Neutrophil (primary cell): ENCODE data around the gene CHST11.

Experiments used
- H3K27ac ChIP-seq: fragments of 200-600 bp; sonication (generic); 2 replicates; pipeline ENCODE4 v1.5.1; 2016; ENCODE audit warnings: mild to moderate bottlenecking, moderate library complexity
- H3K27me3 ChIP-seq: fragments of 200-600 bp; sonication (generic); 2 replicates; pipeline ENCODE4 v1.6.0; 2016; ENCODE audit warnings: mild to moderate bottlenecking
- H3K36me3 ChIP-seq: fragments of 200-600 bp; sonication (generic); 2 replicates; pipeline ENCODE4 v1.5.1; 2017
- H3K4me1 ChIP-seq, 2 experiments: fragments of 200-600 bp in 1 of 2; sonication (generic) in 1 of 2; 1 replicate in 1 of 2; 2 replicates in 1 of 2; pipeline versions ENCODE4 v1.5.1 to v1.6.1; 2013 to 2016; ENCODE audit warnings: low read depth in 1 of 2, low read length in 1 of 2, mild to moderate bottlenecking in 1 of 2, moderate library complexity in 1 of 2; ENCODE audit not compliant: control insufficient read depth in 1 of 2, insufficient read depth in 1 of 2
- H3K4me3 ChIP-seq, 2 experiments: fragments of 200-600 bp in 1 of 2; sonication (generic) in 1 of 2; 1 replicate in 1 of 2; 2 replicates in 1 of 2; pipeline ENCODE4 v1.5.1; 2013 to 2016; ENCODE audit warnings: low read depth in 1 of 2, low read length in 1 of 2, mild to moderate bottlenecking in 1 of 2, moderate library complexity in 1 of 2
- H3K9me3 ChIP-seq: fragments of 200-600 bp; sonication (generic); 2 replicates; pipeline ENCODE4 v1.5.1; 2016
- TF ChIP-seq, protein P1 (sequence below): fragments of 200-600 bp; sonication (generic); IDR thresholded peaks from 2 replicates; pipeline ENCODE4 v1.5.1; 2016; ENCODE audit warnings: antibody characterized with exemption

The CHST11 gene

DNA sequence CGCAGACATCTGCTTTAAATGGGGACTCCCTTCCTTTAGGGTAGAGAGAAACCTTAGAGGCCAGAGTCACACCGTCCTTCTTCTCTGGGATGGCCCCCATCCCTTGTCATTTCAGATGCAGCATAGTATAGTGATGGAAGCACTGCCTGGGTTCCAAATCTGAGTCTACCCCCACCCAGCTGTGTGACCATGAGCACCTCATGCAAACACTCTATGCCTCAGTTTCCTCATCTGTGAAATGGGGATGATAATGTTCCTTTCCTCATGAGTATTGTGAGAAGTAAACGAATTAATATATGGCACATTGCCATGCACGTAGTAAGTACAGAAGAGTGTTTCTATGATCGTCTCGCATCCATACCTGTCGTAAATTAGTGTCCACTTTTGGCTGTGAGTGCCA, 259.4 kb downstream of the CHST11 start:
- Histone ChIP-seq H3K27me3 (no peaks in the 10 kb centered on the region), H3K4me1 (peaks cover 16 to 17% of the 10 kb centered on the region in 2 experiments), H3K36me3 (peaks cover 11% of the 10 kb centered on the region), H3K9me3 (no peaks in the 10 kb centered on the region), H3K4me3 (no peak overlapping the region), H3K27ac (no peak overlapping the region)
- TF ChIP-seq, protein P1, sequence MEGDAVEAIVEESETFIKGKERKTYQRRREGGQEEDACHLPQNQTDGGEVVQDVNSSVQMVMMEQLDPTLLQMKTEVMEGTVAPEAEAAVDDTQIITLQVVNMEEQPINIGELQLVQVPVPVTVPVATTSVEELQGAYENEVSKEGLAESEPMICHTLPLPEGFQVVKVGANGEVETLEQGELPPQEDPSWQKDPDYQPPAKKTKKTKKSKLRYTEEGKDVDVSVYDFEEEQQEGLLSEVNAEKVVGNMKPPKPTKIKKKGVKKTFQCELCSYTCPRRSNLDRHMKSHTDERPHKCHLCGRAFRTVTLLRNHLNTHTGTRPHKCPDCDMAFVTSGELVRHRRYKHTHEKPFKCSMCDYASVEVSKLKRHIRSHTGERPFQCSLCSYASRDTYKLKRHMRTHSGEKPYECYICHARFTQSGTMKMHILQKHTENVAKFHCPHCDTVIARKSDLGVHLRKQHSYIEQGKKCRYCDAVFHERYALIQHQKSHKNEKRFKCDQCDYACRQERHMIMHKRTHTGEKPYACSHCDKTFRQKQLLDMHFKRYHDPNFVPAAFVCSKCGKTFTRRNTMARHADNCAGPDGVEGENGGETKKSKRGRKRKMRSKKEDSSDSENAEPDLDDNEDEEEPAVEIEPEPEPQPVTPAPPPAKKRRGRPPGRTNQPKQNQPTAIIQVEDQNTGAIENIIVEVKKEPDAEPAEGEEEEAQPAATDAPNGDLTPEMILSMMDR: no peak

DNA sequence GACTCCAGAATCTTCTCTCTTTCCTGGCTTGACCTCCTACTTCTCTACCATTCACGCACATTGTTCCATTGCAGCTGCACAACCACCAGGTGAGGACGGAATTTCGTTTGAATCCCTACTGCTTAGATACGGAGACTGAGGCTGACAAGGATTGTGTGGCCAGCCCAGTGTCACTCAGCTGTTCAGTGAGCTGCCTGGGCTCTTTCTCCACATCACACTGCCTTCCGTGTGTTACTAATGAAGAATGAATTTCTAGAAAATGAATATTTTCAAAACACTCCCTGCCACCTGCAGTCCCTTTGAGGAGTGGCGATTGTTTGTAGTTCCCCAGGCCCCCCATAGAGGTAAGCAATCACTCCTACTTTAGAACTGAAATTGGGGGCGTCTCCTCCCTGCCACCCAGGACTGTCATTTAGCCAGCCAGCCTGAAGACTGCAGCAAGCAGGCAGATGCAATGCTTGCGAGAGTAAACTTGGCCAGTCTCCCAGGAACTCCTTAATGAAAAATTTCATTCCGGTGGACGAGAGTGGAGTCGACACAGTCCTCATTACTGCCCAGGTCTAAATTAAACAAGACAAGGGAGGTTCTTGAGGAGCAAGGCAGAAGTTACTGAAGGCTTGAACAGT, 261.7 kb downstream of the CHST11 start:
- H3K27ac ChIP-seq: peak overlapping the region; percentile 95
- peaks cover 3% of the 10 kb centered on the region for H3K36me3 ChIP-seq
- H3K27me3 ChIP-seq: no peaks in the 10 kb centered on the region
- TF ChIP-seq, protein P1: no peak
- H3K4me3 ChIP-seq: no peak overlapping the region
- H3K9me3 ChIP-seq: no peaks in the 10 kb centered on the region
- H3K4me1 ChIP-seq: peaks cover 23% of the 10 kb centered on the region in 2 experiments

DNA sequence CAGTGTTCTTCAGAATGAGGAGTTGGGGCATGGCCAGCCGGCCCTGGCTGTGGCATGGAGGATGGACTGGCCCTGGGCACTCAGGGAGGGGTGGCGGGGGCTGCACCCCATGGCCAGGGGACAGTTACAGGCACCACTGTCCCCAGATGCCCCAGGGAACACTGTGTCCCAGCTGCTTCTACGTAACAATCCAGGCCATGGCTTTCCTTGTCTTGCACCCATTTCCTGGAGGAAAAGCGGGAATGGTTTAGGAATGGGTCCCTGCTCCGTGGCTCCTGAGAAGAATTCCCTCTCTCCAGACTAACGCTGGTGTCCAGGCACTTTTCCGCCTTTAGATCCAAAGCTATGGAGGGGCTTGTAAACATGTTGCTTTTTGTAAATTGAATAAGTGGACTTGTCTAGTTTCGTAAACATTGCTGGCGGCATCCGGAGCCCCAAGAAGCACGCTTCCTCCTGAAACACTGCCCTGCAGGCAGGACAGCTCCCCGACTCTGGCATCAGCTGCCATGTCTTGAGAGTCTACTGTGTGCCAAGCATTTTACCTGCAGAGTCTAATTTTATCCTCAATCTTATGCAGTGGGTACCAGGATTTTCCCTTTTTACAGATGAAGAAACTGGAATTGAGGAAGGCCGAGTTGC, 263.1 kb downstream of the CHST11 start:
- peaks cover 23% of the 10 kb centered on the region in 2 experiments for H3K4me1 ChIP-seq
- H3K9me3 ChIP-seq: no peaks in the 10 kb centered on the region
- TF ChIP-seq, protein P1: no peak
- peaks cover 3% of the 10 kb centered on the region for H3K36me3 ChIP-seq
- H3K4me3 ChIP-seq: peak overlapping the region; percentile 55 to 74
- peak overlapping the region; percentile 95 for H3K27ac ChIP-seq
- no peaks in the 10 kb centered on the region for H3K27me3 ChIP-seq

DNA sequence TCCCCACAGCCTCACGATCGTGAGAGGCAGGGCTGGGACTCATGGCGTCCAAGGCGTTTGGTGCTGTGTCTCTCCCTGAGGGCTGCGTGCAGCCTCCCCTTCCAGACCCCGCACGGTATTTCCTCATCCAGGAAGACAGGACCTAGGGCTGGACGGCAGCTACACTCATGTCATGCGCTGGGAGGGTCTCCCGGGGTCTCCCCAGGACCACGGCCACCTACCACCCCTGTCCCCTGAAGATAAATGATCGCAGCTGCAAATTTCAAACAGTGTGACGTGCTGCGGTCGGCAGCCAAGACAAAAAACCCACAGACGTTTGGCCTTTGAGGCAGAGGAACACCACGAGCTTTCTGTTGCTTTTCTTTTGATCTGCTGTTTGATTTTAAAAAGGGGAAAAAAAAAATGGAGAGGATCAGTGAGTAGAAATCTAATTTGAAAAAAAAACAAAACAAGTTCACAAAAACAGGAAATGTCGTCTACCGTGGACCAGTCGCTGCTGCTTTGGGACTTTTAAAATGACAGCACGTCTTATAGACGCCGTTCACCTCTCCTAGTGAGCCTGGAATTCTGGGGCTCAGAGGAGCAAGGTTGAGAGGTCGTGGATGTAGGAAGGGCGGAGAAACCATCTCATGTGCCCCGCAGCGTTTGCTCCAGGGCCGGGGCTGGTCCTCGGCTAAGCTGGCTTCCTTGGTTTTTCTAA, 263.7 kb downstream of the CHST11 start:
- Histone ChIP-seq H3K27ac (peak overlapping the region; percentile 95), H3K4me1 (peaks cover 23% of the 10 kb centered on the region in 2 experiments), H3K4me3 (peak overlapping the region; percentile 55 to 74), H3K27me3 (no peaks in the 10 kb centered on the region), H3K9me3 (no peaks in the 10 kb centered on the region), H3K36me3 (peaks cover 3% of the 10 kb centered on the region)
- TF ChIP-seq, protein P1: no peak

DNA sequence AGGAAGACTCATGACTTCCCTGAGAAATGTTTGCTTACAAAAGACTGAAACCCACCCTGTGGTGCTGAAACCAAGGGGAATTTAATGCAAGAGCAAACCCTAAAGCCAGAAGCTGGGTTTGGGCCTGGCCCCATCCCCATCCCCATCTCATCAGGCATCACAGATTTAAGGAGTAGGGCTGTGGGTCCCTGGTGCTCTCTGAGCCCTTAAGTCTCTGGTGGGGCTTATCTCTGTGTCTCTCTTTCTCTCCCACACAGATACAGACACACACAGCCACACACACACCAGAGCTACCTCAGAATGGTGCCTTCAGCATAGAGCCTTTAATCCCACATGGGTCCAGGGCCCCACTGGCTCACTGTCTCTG, 264.3 kb downstream of the CHST11 start:
- Histone ChIP-seq H3K4me1 (peaks cover 23% of the 10 kb centered on the region in 2 experiments), H3K9me3 (no peaks in the 10 kb centered on the region), H3K27ac (peak overlapping the region; percentile 95), H3K27me3 (no peaks in the 10 kb centered on the region), H3K4me3 (peak overlapping the region; percentile 55 to 74), H3K36me3 (peaks cover 3% of the 10 kb centered on the region)
- TF ChIP-seq, protein P1: no peak
